OCI-LY1 (cell line): Measurements from ENCODE around the gene PPDPF.

Experiments used
- H2AFZ ChIP-seq: fragments of 200-600 bp; sonication (generic), shearing (Covaris generic); 2 replicates; pipeline ENCODE4 v1.6.0; 2014; ENCODE audit warnings: antibody characterized with exemption, mild to moderate bottlenecking, low read length
- H3F3A ChIP-seq: fragments of 200-600 bp; sonication (generic), shearing (Covaris generic); 2 replicates; pipeline ENCODE4 v1.6.0; 2014; ENCODE audit warnings: mild to moderate bottlenecking, antibody characterized with exemption, low read length, moderate library complexity; ENCODE audit not compliant: insufficient read depth
- H3K27ac ChIP-seq: fragments of 200-600 bp; sonication (generic); 2 replicates; pipeline ENCODE4 v1.5.1; 2014; ENCODE audit warnings: low read length, mixed run types, mild to moderate bottlenecking, low read depth; ENCODE audit not compliant: poor library complexity, severe bottlenecking
- H3K27me3 ChIP-seq: fragments of 200-600 bp; sonication (generic); 2 replicates; pipeline ENCODE4 v1.6.0; 2014; ENCODE audit warnings: antibody characterized with exemption, mild to moderate bottlenecking, low read length, moderate library complexity; ENCODE audit not compliant: insufficient read depth
- H3K36me3 ChIP-seq: fragments of 200-600 bp; sonication (generic); 2 replicates; pipeline ENCODE4 v1.6.1; 2014; ENCODE audit warnings: mild to moderate bottlenecking, antibody characterized with exemption, low read length, moderate library complexity, mixed read lengths; ENCODE audit not compliant: insufficient read depth
- H3K4me1 ChIP-seq: fragments of 200-600 bp; sonication (generic); 2 replicates; pipeline ENCODE4 v1.5.1; 2014; ENCODE audit warnings: mild to moderate bottlenecking, low read length, moderate library complexity; ENCODE audit not compliant: insufficient read depth, severe bottlenecking
- H3K4me2 ChIP-seq: fragments of 200-600 bp; sonication (generic), shearing (Covaris generic); 2 replicates; pipeline ENCODE4 v1.6.1; 2014; ENCODE audit warnings: low read length
- H3K4me3 ChIP-seq: fragments of 200-600 bp; sonication (generic); 2 replicates; pipeline ENCODE4 v1.5.1; 2014; ENCODE audit warnings: low read length, low read depth, mild to moderate bottlenecking, mixed read lengths; ENCODE audit not compliant: poor library complexity, severe bottlenecking
- H3K79me2 ChIP-seq: fragments of 200-600 bp; shearing (Covaris generic); 2 replicates; pipeline ENCODE4 v1.6.1; 2016; ENCODE audit warnings: mixed run types, low read length, mixed read lengths; ENCODE audit not compliant: insufficient read depth
- H3K9ac ChIP-seq: fragments of 200-600 bp; sonication (generic), shearing (Covaris generic); 2 replicates; pipeline ENCODE4 v1.6.1; 2014; ENCODE audit warnings: mild to moderate bottlenecking, low read length, mixed read lengths
- H3K9me2 ChIP-seq: fragments of 200-600 bp; sonication (generic), shearing (Covaris generic); 2 replicates; pipeline ENCODE4 v1.6.1; 2014; ENCODE audit warnings: low read depth, mild to moderate bottlenecking, low read length, mixed read lengths
- H3K9me3 ChIP-seq: fragments of 200-600 bp; shearing (Covaris generic); 2 replicates; pipeline ENCODE4 v1.6.1; 2014; ENCODE audit warnings: low read length, mixed read lengths
- H4K20me1 ChIP-seq: fragments of 200-600 bp; sonication (generic), shearing (Covaris generic); 2 replicates; pipeline ENCODE4 v1.6.0; 2016; ENCODE audit warnings: mild to moderate bottlenecking, low read length; ENCODE audit not compliant: insufficient read depth
- CTCF ChIP-seq: fragments of 200-600 bp; sonication (generic), shearing (Covaris generic); IDR thresholded peaks from 2 replicates; pipeline ENCODE4 v1.5.1; 2017; ENCODE audit warnings: mild to moderate bottlenecking, antibody characterized with exemption, low read length, moderate library complexity, mixed read lengths
- EZH2 ChIP-seq: fragments of 200-600 bp; sonication (generic), shearing (Covaris generic); IDR thresholded peaks from 2 replicates; pipeline ENCODE4 v1.8.0; 2017; ENCODE audit warnings: borderline replicate concordance, mixed run types, mild to moderate bottlenecking, antibody characterized with exemption, low read length, moderate library complexity, mixed read lengths

PPDPF gene

GRCh38 chr20:63534427-63534830 lies 13.9 kb downstream of the PPDPF start:
- Histone ChIP-seq H3K4me1 (peaks cover 17% of the 10 kb centered on the region), H3K9me2 (no peaks in the 10 kb centered on the region), H3K4me2 (no peak overlapping the region)

GRCh38 chr20:63534831-63535651 lies 14.5 kb downstream of the PPDPF start:
- H3K4me3 ChIP-seq, result no peak overlapping the region
- peaks cover 12% of the 10 kb centered on the region; the same call in 1 of the 2 replicates for H3K27me3 ChIP-seq
- H3K27ac ChIP-seq, result no peak overlapping the region
- no peaks in the 10 kb centered on the region for H3K36me3 ChIP-seq
- no peaks in the 10 kb centered on the region for H3K79me2 ChIP-seq
- H3K4me1 ChIP-seq, result peaks cover 17% of the 10 kb centered on the region
- H2AFZ ChIP-seq, result no peak overlapping the region
- TF ChIP-seq CTCF (no peak), EZH2 (no peak)
- H4K20me1 ChIP-seq, result no peaks in the 10 kb centered on the region
- no peaks in the 10 kb centered on the region for H3K9me3 ChIP-seq
- no peak overlapping the region for H3K9ac ChIP-seq
- no peak overlapping the region for H3K4me2 ChIP-seq
- H3F3A ChIP-seq, result no peaks in the 10 kb centered on the region
- H3K9me2 ChIP-seq, result no peaks in the 10 kb centered on the region

More at GRCh38 chr20:63534427-63534830, 13.9 kb downstream of the PPDPF start:
- H2AFZ ChIP-seq, result no peak overlapping the region
- H3K27me3 ChIP-seq, result peaks cover 12% of the 10 kb centered on the region; the same call in 1 of the 2 replicates
- no peak overlapping the region for H3K27ac ChIP-seq
- H3K79me2 ChIP-seq, result no peaks in the 10 kb centered on the region
- no peak overlapping the region for H3K9ac ChIP-seq
- H3K4me3 ChIP-seq, result no peak overlapping the region
- H3K36me3 ChIP-seq, result no peaks in the 10 kb centered on the region
- no peaks in the 10 kb centered on the region for H3K9me3 ChIP-seq
- H4K20me1 ChIP-seq, result no peaks in the 10 kb centered on the region
- H3F3A ChIP-seq, result no peaks in the 10 kb centered on the region
- TF ChIP-seq CTCF (no peak), EZH2 (no peak)

- Histone ChIP-seq H4K20me1 (no peaks in the 10 kb centered on the region), H3K4me2 (peak overlapping the region; percentile 69; the same call in 1 of the 2 replicates), H3F3A (no peaks in the 10 kb centered on the region), H3K9ac (no peak overlapping the region; the same call in 1 of the 2 replicates), H3K36me3 (no peaks in the 10 kb centered on the region), H3K27me3 (peaks cover 12% of the 10 kb centered on the region; the same call in 1 of the 2 replicates), H3K27ac (no peak overlapping the region), H3K79me2 (no peaks in the 10 kb centered on the region), H3K4me3 (peak overlapping the region; percentile 60), H3K9me2 (no peaks in the 10 kb centered on the region), H3K9me3 (no peaks in the 10 kb centered on the region), H2AFZ (no peak overlapping the region), H3K4me1 (peaks cover 17% of the 10 kb centered on the region)
- no peak for TF ChIP-seq CTCF
- no peak for TF ChIP-seq EZH2
Measured at GRCh38 chr20:63536241-63536977, 15.8 kb downstream of the PPDPF start.
